Natural killer cell treated with Interleukin-12 subunit alpha and Interleukin-12 subunit beta and Interleukin-15 and Interleukin-18, amount 100 ng/mL, for 72 hours (primary cell): ENCODE results near the gene RPL39L. TPM values are rescaled to one million over a fixed set of nuclear protein-coding genes. Genes with fewer than 3 reads are reported as not detected.

ENCODE experiments used
- ATAC-seq, 2 donors: fragments of 150-1000 bp; cut with Tn5 transposase in 1 of 2; sonication (Bioruptor Pico), chemical (Tn5 transposase) in 1 of 2; 2 replicates each; pipeline ENCODE4 v1.10.0; 2021
- DNase-seq: peaks from one replicate; pipeline ENCODE4 v3.0.0; 2022; ENCODE audit warnings: low spot score
- H3K27ac Mint-ChIP-seq, 2 donors: 1 replicate in 1 of 2; 2 replicates in 1 of 2; pipeline ENCODE4 v1.8.0; 2022; ENCODE audit warnings: mixed read lengths in 2 of 2, mild to moderate bottlenecking in 1 of 2, moderate library complexity in 1 of 2
- H3K27me3 Mint-ChIP-seq, 2 donors: 1 replicate in 1 of 2; 2 replicates in 1 of 2; pipeline ENCODE4 v1.8.0; 2022; ENCODE audit warnings: mixed read lengths in 2 of 2
- H3K36me3 Mint-ChIP-seq: one replicate; pipeline ENCODE4 v1.8.0; 2022; ENCODE audit warnings: mixed read lengths
- H3K4me1 Mint-ChIP-seq, 2 donors: 1 replicate in 1 of 2; 2 replicates in 1 of 2; pipeline ENCODE4 v1.8.0; 2022; ENCODE audit warnings: low read depth in 2 of 2, mixed read lengths in 2 of 2, mild to moderate bottlenecking in 1 of 2
- H3K4me3 Mint-ChIP-seq: one replicate; pipeline ENCODE4 v1.8.0; 2022; ENCODE audit warnings: mixed read lengths
- H3K9me3 Mint-ChIP-seq: 2 replicates; pipeline ENCODE4 v1.8.0; 2022; ENCODE audit warnings: mixed read lengths
- total RNA-seq, 2 donors: library from RNA; stranded (reverse); gene quantifications; one replicate each; pipeline ENCODE4 v1.2.3, GENCODE V29; 2022

The RPL39L gene
- total RNA-seq, 2 donors from 2014 or later = 6.3 to 9.2 TPM

- H3K27ac Mint-ChIP-seq = peak overlapping the region in 1 of 2 donors; percentile 60
- peaks cover 0 to 7% of the 10 kb centered on the region in 2 donors for H3K4me1 Mint-ChIP-seq
- H3K27me3 Mint-ChIP-seq = no peaks in the 10 kb centered on the region
- H3K36me3 Mint-ChIP-seq = peaks cover 22% of the 10 kb centered on the region
- no peaks in the 10 kb centered on the region for H3K9me3 Mint-ChIP-seq
- ATAC-seq (no peak), DNase-seq (no peak)
- no peak overlapping the region for H3K4me3 Mint-ChIP-seq
These were observed 61.8 kb downstream of the RPL39L start for GRCh38 chr3:187077537-187077936.

DNA sequence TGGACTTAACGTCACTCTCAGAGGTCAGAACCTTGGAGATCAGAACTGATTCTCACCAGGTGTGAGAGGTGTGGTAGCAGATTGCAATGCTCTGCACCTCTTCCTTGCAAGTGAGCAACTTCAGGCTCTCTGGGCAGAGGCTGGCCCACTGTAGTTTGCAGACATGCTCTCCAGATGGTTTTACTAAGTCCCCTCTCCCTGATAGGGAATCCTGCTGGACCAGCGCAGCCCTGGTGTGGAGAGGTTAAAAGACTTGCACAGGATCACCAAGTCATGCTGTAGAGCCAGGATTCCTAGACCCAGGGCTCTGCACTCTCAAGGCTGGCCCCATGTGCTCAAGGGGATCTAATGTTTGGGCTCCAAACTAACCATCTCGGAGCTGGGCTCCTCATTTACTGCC, 62.2 kb downstream of the RPL39L start:
- peaks cover 0 to 7% of the 10 kb centered on the region in 2 donors for H3K4me1 Mint-ChIP-seq
- H3K27me3 Mint-ChIP-seq = no peaks in the 10 kb centered on the region
- DNase-seq (no peak), ATAC-seq (peak in 1 of 2 donors; percentile 25)
- peaks cover 22% of the 10 kb centered on the region for H3K36me3 Mint-ChIP-seq
- H3K9me3 Mint-ChIP-seq = no peaks in the 10 kb centered on the region
- H3K4me3 Mint-ChIP-seq = no peak overlapping the region
- peak overlapping the region; percentile 16 to 60 for H3K27ac Mint-ChIP-seq

- Mint-ChIP-seq H3K9me3 (no peaks in the 10 kb centered on the region), H3K4me1 (peaks cover 0 to 7% of the 10 kb centered on the region in 2 donors), H3K27ac (peak overlapping the region; percentile 16 to 17), H3K4me3 (no peak overlapping the region), H3K36me3 (peaks cover 22% of the 10 kb centered on the region), H3K27me3 (no peaks in the 10 kb centered on the region)
- DNase-seq (no peak), ATAC-seq (no peak)
These were observed 63.0 kb downstream of the RPL39L start for GRCh38 chr3:187076297-187076696.

- no peak overlapping the region for H3K4me3 Mint-ChIP-seq
- no peak for ATAC-seq
- no peaks in the 10 kb centered on the region for H3K27me3 Mint-ChIP-seq
- H3K9me3 Mint-ChIP-seq = no peaks in the 10 kb centered on the region
- H3K27ac Mint-ChIP-seq = no peak overlapping the region
- H3K36me3 Mint-ChIP-seq = peaks cover 33% of the 10 kb centered on the region
- peaks cover 10 to 13% of the 10 kb centered on the region in 2 donors for H3K4me1 Mint-ChIP-seq
- no peak for DNase-seq
These were observed 64.5 kb downstream of the RPL39L start for GRCh38 chr3:187074846-187075245.

DNA sequence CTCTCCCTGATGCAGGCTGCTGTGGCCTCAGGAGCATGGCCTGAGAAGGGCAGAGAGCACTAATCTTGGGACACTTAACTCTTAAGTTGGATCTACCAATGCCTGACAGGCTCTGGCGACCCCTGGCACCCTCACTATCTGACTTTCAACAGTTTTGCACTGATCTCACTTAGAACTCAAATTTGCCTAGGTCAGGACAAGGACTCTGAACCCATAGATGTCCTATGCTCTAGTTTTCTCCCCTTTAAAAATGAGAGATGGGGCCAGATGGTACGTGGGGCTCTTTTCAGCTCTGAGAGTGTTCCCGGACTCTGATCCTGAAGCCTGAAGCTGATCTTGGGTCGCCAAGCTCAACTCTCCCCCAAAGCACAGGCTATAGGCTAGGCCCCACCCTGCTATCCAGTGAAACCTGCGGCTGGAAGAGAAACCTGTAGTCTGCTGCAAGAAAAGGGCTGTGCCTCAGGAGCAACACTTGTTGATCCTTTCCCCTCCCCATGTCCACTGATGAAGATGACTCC, 65.7 kb downstream of the RPL39L start:
- ATAC-seq = no peak
- no peak for DNase-seq
- H3K36me3 Mint-ChIP-seq = peaks cover 35% of the 10 kb centered on the region
- H3K27me3 Mint-ChIP-seq = no peaks in the 10 kb centered on the region
- H3K4me1 Mint-ChIP-seq = peaks cover 17 to 19% of the 10 kb centered on the region in 2 donors
- no peak overlapping the region for H3K4me3 Mint-ChIP-seq
- H3K27ac Mint-ChIP-seq = peak overlapping the region; percentile 1 to 21
- H3K9me3 Mint-ChIP-seq = no peaks in the 10 kb centered on the region

DNA sequence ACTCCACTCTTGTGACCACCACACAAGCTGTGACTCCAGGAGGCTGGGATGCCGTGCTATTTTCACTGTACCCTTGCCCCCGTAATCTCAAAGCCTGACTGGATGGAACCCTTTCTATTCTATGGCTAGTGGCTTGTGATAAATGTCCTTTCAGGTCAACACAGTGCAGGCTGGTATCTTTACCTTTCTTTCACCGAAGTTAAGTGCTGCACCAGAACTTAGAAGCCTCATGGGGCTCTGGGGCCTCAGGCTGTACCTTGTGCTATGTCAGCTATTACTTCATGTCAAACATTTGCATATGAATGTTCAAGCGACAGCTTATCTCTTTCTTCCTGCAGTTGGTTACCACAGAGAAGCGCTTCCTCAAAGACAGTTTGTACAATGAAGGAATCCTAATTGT, 66.8 kb downstream of the RPL39L start:
- Mint-ChIP-seq H3K4me3 (no peak overlapping the region), H3K4me1 (peaks cover 18 to 19% of the 10 kb centered on the region in 2 donors), H3K27ac (no peak overlapping the region), H3K36me3 (peaks cover 26% of the 10 kb centered on the region), H3K9me3 (no peaks in the 10 kb centered on the region), H3K27me3 (no peaks in the 10 kb centered on the region)
- ATAC-seq (no peak), DNase-seq (no peak)

GRCh38 chr3:187072102-187072501, 67.2 kb downstream of the RPL39L start:
- ATAC-seq (no peak), DNase-seq (no peak)
- Mint-ChIP-seq H3K36me3 (peaks cover 25% of the 10 kb centered on the region), H3K9me3 (no peaks in the 10 kb centered on the region), H3K4me3 (no peak overlapping the region), H3K27me3 (no peaks in the 10 kb centered on the region), H3K4me1 (peaks cover 20 to 22% of the 10 kb centered on the region in 2 donors), H3K27ac (no peak overlapping the region)

Other genes with a start within 250 kb of the RPL39L start
- 100 to 1,000 TPM; 179 to 304 TPM for gene ST6GAL1, start 209.0 kb downstream of the RPL39L start, total RNA-seq
- gene RTP1, start 58.0 kb upstream of the RPL39L start, total RNA-seq = not detected
- not detected for gene MASP1, start 152.2 kb upstream of the RPL39L start, total RNA-seq
- gene RTP4, start 228.9 kb upstream of the RPL39L start, total RNA-seq = 1 to 10 TPM; 3.8 to 6.7 TPM